ENCODE results near the gene RFX4.

DNA sequence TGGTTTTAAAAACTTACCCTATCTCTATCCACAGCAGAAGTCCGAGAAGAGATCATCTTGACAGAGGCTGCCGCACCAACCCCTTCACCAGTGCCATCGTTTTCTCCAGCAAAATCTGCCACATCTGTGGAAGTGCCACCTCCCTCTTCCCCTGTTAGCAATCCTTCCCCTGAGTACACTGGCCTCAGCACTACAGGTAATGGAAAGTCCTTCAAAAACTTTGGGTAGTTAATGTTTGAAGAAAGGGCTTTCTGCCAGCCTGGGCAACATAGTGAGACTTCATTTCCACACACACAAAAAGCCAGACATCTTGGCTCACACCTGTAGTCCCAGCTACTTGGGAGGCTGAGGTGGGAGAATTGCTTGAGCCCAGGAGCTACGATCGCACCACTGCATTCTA lies 150.1 kb downstream of the RFX4 start:
- TF ChIP-seq POLR2AphosphoS5 (IDR thresholded peaks at IDR 0.05; ENCODE audit: borderline replicate concordance, low read depth, low read length): no peak
- no peak for TF ChIP-seq EZH2 (IDR thresholded peaks at IDR 0.05)
- no peak for TF ChIP-seq FOXP2 (optimal IDR thresholded peaks at IDR 0.05; ENCODE audit: control extremely low read depth, extremely low read length, insufficient read depth)

All from SK-N-MC (cell line).